SK-N-SH treated with all-trans-retinoic acid at 6 μM for 48 hours (cell line): ENCODE data around the gene FAM131C.

Source experiments
- ARNTL ChIP-seq: fragments of 450-650 bp; formaldehyde crosslinking; IDR thresholded peaks from 2 replicates; pipeline ENCODE4 v1.5.0; 2020; ENCODE audit warnings: low read depth, mild to moderate bottlenecking, moderate library complexity, borderline replicate concordance
- CSDC2 ChIP-seq: fragments of 250-450 bp; sonication (Bioruptor Pico); IDR thresholded peaks from 2 replicates; pipeline ENCODE4 v1.5.0; 2020; ENCODE audit warnings: mild to moderate bottlenecking, moderate library complexity
- ISL1 ChIP-seq: fragments of 250-450 bp; sonication (Bioruptor Pico); IDR thresholded peaks from 2 replicates; pipeline ENCODE4 v2.1.2; 2022; ENCODE audit warnings: mild to moderate bottlenecking, moderate library complexity
- SNAI2 ChIP-seq: fragments of 250-450 bp; sonication (Bioruptor Pico); IDR thresholded peaks from 2 replicates; pipeline ENCODE4 v1.5.0; 2020; ENCODE audit warnings: mild to moderate bottlenecking, moderate library complexity
- ZFP3 ChIP-seq: fragments of 250-450 bp; sonication (Bioruptor Pico); IDR thresholded peaks from 2 replicates; pipeline ENCODE4 v1.5.0; 2020; ENCODE audit warnings: mild to moderate bottlenecking, moderate library complexity
- ZFP30 ChIP-seq: fragments of 450-650 bp; formaldehyde crosslinking; IDR thresholded peaks from 2 replicates; pipeline ENCODE4 v1.5.0; 2022; ENCODE audit warnings: mild to moderate bottlenecking, moderate library complexity
- ZNF565 ChIP-seq: fragments of 450-650 bp; formaldehyde crosslinking; conservative IDR thresholded peaks from 2 replicates; pipeline ENCODE4 v1.5.0; 2020; ENCODE audit warnings: low read depth, mild to moderate bottlenecking, moderate library complexity
- ZNF70 ChIP-seq: fragments of 450-650 bp; formaldehyde crosslinking; IDR thresholded peaks from 2 replicates; pipeline ENCODE4 v1.5.0; 2020; ENCODE audit warnings: mild to moderate bottlenecking, moderate library complexity
- ZNF8 ChIP-seq: fragments of 450-650 bp; formaldehyde crosslinking; IDR thresholded peaks from 2 replicates; pipeline ENCODE4 v1.5.0; 2020; ENCODE audit warnings: mild to moderate bottlenecking, moderate library complexity
- TF ChIP-seq, protein P1 (sequence below): fragments of 250-450 bp; sonication (Bioruptor Pico); IDR thresholded peaks from 2 replicates; pipeline ENCODE4 v1.8.0; 2020; ENCODE audit warnings: mild to moderate bottlenecking, moderate library complexity, borderline replicate concordance
- TF ChIP-seq, protein P2 (sequence below): fragments of 250-450 bp; sonication (Bioruptor Pico); IDR thresholded peaks from 2 replicates; pipeline ENCODE4 v1.5.1; 2021; ENCODE audit warnings: mild to moderate bottlenecking, moderate library complexity

DNA sequence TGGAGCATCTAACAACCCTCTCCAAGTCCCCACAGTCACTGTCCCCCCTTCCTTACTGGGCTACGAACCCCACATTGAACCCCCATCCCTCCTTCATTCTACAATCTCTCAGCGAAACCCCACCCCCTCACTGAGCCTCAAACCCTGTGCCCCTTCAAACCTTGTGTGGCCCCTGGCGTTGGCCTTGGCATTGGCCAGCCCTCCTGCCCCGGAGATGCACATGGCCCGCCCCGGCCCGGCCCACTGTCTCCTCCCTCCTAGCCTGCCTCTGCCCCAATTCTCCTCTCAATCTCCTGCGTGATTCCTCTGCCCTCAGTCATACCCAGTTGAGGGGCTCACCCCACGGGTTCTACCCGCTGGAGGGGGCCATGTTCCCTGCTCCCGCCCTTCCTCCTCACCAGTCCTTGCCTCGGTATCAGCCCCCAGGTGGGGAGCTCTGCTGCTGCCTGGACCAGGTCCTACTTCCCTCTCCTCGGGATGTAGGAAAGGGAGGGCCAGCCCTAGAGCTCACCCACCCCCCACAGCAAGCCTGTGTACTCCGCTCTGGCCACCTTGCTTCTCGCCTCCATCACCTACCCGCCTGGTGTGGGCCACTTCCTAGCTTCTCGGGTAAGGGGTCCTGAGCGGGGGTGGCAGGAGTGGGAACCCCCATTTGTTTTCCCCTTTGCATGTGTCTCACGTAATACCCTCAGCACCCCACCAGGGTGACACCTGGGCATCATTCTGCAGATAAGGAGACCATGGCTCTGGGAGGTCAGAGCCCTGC, 45.0 kb downstream of the FAM131C start:
- TF ChIP-seq, protein P1, sequence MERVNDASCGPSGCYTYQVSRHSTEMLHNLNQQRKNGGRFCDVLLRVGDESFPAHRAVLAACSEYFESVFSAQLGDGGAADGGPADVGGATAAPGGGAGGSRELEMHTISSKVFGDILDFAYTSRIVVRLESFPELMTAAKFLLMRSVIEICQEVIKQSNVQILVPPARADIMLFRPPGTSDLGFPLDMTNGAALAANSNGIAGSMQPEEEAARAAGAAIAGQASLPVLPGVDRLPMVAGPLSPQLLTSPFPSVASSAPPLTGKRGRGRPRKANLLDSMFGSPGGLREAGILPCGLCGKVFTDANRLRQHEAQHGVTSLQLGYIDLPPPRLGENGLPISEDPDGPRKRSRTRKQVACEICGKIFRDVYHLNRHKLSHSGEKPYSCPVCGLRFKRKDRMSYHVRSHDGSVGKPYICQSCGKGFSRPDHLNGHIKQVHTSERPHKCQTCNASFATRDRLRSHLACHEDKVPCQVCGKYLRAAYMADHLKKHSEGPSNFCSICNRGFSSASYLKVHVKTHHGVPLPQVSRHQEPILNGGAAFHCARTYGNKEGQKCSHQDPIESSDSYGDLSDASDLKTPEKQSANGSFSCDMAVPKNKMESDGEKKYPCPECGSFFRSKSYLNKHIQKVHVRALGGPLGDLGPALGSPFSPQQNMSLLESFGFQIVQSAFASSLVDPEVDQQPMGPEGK (CRISPR knock-in tag) = no peak
- TF ChIP-seq, protein P2, sequence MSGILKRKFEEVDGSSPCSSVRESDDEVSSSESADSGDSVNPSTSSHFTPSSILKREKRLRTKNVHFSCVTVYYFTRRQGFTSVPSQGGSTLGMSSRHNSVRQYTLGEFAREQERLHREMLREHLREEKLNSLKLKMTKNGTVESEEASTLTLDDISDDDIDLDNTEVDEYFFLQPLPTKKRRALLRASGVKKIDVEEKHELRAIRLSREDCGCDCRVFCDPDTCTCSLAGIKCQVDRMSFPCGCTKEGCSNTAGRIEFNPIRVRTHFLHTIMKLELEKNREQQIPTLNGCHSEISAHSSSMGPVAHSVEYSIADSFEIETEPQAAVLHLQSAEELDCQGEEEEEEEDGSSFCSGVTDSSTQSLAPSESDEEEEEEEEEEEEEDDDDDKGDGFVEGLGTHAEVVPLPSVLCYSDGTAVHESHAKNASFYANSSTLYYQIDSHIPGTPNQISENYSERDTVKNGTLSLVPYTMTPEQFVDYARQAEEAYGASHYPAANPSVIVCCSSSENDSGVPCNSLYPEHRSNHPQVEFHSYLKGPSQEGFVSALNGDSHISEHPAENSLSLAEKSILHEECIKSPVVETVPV (CRISPR knock-in tag) = no peak
- TF ChIP-seq ZNF8 (CRISPR knock-in tag) (no peak), ARNTL (CRISPR knock-in tag) (no peak), ZFP3 (CRISPR knock-in tag) (no peak), SNAI2 (CRISPR knock-in tag) (no peak), ISL1 (no peak), ZFP30 (CRISPR knock-in tag) (no peak), ZNF70 (CRISPR knock-in tag) (no peak), ZNF565 (CRISPR knock-in tag) (no peak), CSDC2 (no peak)
